Natural killer cell (primary cell): ENCODE results near the gene CDC45. TPM values are rescaled to one million over a fixed set of nuclear protein-coding genes. Genes with fewer than 3 reads are reported as not detected.

Source experiments
- ATAC-seq, 3 donors: fragments of 150-1000 bp in 2 of 3; fragments of 200-7000 bp in 1 of 3; cut with Tn5 transposase; 1 replicate in 1 of 3; 2 replicates in 2 of 3; pipeline ENCODE4 v1.10.0; 2021; ENCODE audit warnings: mild to moderate bottlenecking in 2 of 3, moderate library complexity in 2 of 3
- DNase-seq, 2 donors: peaks; one replicate each; pipeline versions ENCODE4 v3.0.0 to v3.0.0-alpha.2; 2013 to 2021; ENCODE audit warnings: mixed read lengths in 1 of 2
- H3K27ac ChIP-seq: one replicate; pipeline ENCODE4 v1.5.1; 2013; ENCODE audit warnings: mild to moderate bottlenecking, low read length
- H3K27me3 ChIP-seq: one replicate; pipeline ENCODE4 v1.6.1; 2013; ENCODE audit warnings: low read length; ENCODE audit not compliant: control insufficient read depth, insufficient read depth
- H3K36me3 ChIP-seq: one replicate; pipeline ENCODE4 v1.6.1; 2013; ENCODE audit warnings: low read length; ENCODE audit not compliant: control insufficient read depth, insufficient read depth
- H3K4me1 ChIP-seq: one replicate; pipeline ENCODE4 v1.6.1; 2013; ENCODE audit warnings: low read length; ENCODE audit not compliant: control insufficient read depth, insufficient read depth
- H3K4me3 ChIP-seq: one replicate; pipeline ENCODE4 v1.5.1; 2013; ENCODE audit warnings: low read length
- H3K9me3 ChIP-seq: one replicate; pipeline ENCODE4 v1.6.1; 2013; ENCODE audit warnings: low read length; ENCODE audit not compliant: control insufficient read depth, insufficient read depth
- H3K27ac Mint-ChIP-seq, 2 donors: one replicate each; pipeline ENCODE4 v1.8.0; 2022; ENCODE audit warnings: mild to moderate bottlenecking in 2 of 2, mixed read lengths in 2 of 2, moderate library complexity in 1 of 2
- H3K27me3 Mint-ChIP-seq, 2 donors: one replicate each; pipeline ENCODE4 v1.8.0; 2022; ENCODE audit warnings: low read depth in 2 of 2, mixed read lengths in 2 of 2
- H3K36me3 Mint-ChIP-seq: one replicate; pipeline ENCODE4 v1.8.0; 2022; ENCODE audit warnings: mixed read lengths
- H3K4me1 Mint-ChIP-seq, 2 donors: one replicate each; pipeline ENCODE4 v1.8.0; 2022; ENCODE audit warnings: mixed read lengths in 2 of 2
- H3K4me3 Mint-ChIP-seq: one replicate; pipeline ENCODE4 v1.8.0; 2022; ENCODE audit warnings: mild to moderate bottlenecking, moderate library complexity, mixed read lengths
- H3K9me3 Mint-ChIP-seq, 2 donors: one replicate each; pipeline ENCODE4 v1.8.0; 2022; ENCODE audit warnings: mixed read lengths in 2 of 2
- CTCF ChIP-seq: fragments of 200-600 bp; IDR thresholded peaks from one replicate; pipeline ENCODE4 v1.8.0; 2022; ENCODE audit warnings: antibody characterized with exemption
- WGBS: methylation state at CpG from one replicate; pipeline ENCODE4 v1.1.7; 2013; ENCODE audit warnings: missing lambda C conversion rate; ENCODE audit not compliant: insufficient coverage; 5-methylcytosine and 5-hydroxymethylcytosine counted together
- intact Hi-C: fragments of 100-400 bp; cut with micrococcal nuclease; formaldehyde crosslinking; loops from one replicate; pipeline ENCODE4 v1.14.2; 2022
- total RNA-seq, 4 donors: library from RNA; stranded (reverse); fragments of 120-200 nt in 1 of 4; gene quantifications; one replicate each; pipeline versions ENCODE4 v1.2.3 to v1.2.4, GENCODE V29; 2013 to 2022

Gene CDC45
- total RNA-seq, 3 donors from 2014 or later (not counting 1 experiment from before 2014, with no cell fraction given): 1.6 to 4.8 (median 3.3) TPM

- Histone ChIP-seq H3K36me3 (peaks cover 82% of the 10 kb centered on the region), H3K27me3 (no peaks in the 10 kb centered on the region), H3K4me3 (no peak overlapping the region), H3K4me1 (no peaks in the 10 kb centered on the region), H3K9me3 (no peaks in the 10 kb centered on the region), H3K27ac (no peak overlapping the region)
- Mint-ChIP-seq H3K4me1 (peaks cover 0 to 8% of the 10 kb centered on the region in 2 donors), H3K9me3 (no peaks in the 10 kb centered on the region), H3K36me3 (peaks cover 7% of the 10 kb centered on the region), H3K27ac (no peak overlapping the region), H3K27me3 (no peaks in the 10 kb centered on the region), H3K4me3 (no peak overlapping the region)
- no peak for TF ChIP-seq CTCF
- ATAC-seq: no peak
- 94% methylated on average over 14 of the region's 14 CpGs for WGBS
- intact Hi-C loops: no loop called here
- DNase-seq: no peak
Measured at GRCh38 chr22:19466126-19466716, 13.5 kb upstream of the CDC45 start.

- Mint-ChIP-seq H3K9me3 (no peaks in the 10 kb centered on the region), H3K27ac (no peak overlapping the region), H3K27me3 (no peaks in the 10 kb centered on the region), H3K4me3 (no peak overlapping the region), H3K36me3 (peaks cover 7% of the 10 kb centered on the region), H3K4me1 (peaks cover 0 to 8% of the 10 kb centered on the region in 2 donors)
- Histone ChIP-seq H3K27ac (no peak overlapping the region), H3K36me3 (peaks cover 87% of the 10 kb centered on the region), H3K27me3 (no peaks in the 10 kb centered on the region), H3K4me1 (no peaks in the 10 kb centered on the region), H3K9me3 (no peaks in the 10 kb centered on the region), H3K4me3 (no peak overlapping the region)
- ATAC-seq: no peak
- intact Hi-C loops: no loop called here
- 99% methylated on average over 9 of the region's 9 CpGs for WGBS
- DNase-seq: no peak
- TF ChIP-seq CTCF: no peak
Measured at GRCh38 chr22:19466848-19467752, 12.6 kb upstream of the CDC45 start.

GRCh38 chr22:19467912-19468311 is 11.8 kb upstream of the CDC45 start:
- Histone ChIP-seq H3K27me3 (no peaks in the 10 kb centered on the region), H3K4me3 (no peak overlapping the region), H3K27ac (no peak overlapping the region), H3K4me1 (no peaks in the 10 kb centered on the region), H3K36me3 (peaks cover 95% of the 10 kb centered on the region), H3K9me3 (no peaks in the 10 kb centered on the region)
- 98% methylated on average over 5 of the region's 6 CpGs for WGBS
- H3K36me3 Mint-ChIP-seq: peaks cover 7% of the 10 kb centered on the region
- no peak for TF ChIP-seq CTCF
- no peak for ATAC-seq
- H3K27me3 Mint-ChIP-seq: no peaks in the 10 kb centered on the region
- no peak for DNase-seq
- intact Hi-C loops: no loop called here
- H3K4me3 Mint-ChIP-seq: no peak overlapping the region
- peaks cover 0 to 8% of the 10 kb centered on the region in 2 donors for H3K4me1 Mint-ChIP-seq
- H3K27ac Mint-ChIP-seq: no peak overlapping the region
- H3K9me3 Mint-ChIP-seq: no peaks in the 10 kb centered on the region
